ENCODE results near the gene OR52J3.

- TF ChIP-seq, protein P1, sequence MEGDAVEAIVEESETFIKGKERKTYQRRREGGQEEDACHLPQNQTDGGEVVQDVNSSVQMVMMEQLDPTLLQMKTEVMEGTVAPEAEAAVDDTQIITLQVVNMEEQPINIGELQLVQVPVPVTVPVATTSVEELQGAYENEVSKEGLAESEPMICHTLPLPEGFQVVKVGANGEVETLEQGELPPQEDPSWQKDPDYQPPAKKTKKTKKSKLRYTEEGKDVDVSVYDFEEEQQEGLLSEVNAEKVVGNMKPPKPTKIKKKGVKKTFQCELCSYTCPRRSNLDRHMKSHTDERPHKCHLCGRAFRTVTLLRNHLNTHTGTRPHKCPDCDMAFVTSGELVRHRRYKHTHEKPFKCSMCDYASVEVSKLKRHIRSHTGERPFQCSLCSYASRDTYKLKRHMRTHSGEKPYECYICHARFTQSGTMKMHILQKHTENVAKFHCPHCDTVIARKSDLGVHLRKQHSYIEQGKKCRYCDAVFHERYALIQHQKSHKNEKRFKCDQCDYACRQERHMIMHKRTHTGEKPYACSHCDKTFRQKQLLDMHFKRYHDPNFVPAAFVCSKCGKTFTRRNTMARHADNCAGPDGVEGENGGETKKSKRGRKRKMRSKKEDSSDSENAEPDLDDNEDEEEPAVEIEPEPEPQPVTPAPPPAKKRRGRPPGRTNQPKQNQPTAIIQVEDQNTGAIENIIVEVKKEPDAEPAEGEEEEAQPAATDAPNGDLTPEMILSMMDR (IDR thresholded peaks at IDR 0.05; ENCODE audit: insufficient read depth, low read depth, low read length): peak; percentile 61
- no peak for TF ChIP-seq EZH2 (IDR thresholded peaks at IDR 0.05; ENCODE audit: insufficient read depth, low read length)
These were observed 41.7 kb upstream of the OR52J3 start for GRCh38 chr11:5004424-5005274.

Measured in astrocyte (in vitro differentiated cells and primary cell).